NOMO-1 treated with dmso at 0.1 percent for 144 hours (cell line): ENCODE data around the gene DCAF4L1.

Experiments
- DNase-seq: peaks from one replicate; lab custom pipeline; 2025; ENCODE audit not compliant: unreplicated experiment; lab: John Stamatoyannopoulos, UW

DCAF4L1 gene

DNA sequence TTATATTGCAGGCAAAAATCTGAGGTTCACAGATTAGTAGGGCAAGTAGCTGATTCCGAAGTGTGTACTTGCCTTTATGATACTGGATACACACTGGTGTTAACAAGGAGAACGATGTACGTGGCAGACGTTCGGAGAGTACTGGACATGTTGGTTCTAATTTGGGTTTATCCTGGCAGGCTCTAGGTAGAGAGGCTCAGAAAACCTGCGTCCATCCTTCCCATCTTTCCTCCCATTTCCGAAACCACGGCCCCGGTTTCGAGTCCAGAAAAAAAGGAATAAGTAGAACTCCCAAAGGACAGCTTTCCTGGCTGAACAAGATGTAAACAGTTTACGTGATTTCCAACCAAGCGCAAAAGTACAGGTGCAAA, 8.4 kb downstream of the DCAF4L1 start:
- DNase-seq = no peak

DNA sequence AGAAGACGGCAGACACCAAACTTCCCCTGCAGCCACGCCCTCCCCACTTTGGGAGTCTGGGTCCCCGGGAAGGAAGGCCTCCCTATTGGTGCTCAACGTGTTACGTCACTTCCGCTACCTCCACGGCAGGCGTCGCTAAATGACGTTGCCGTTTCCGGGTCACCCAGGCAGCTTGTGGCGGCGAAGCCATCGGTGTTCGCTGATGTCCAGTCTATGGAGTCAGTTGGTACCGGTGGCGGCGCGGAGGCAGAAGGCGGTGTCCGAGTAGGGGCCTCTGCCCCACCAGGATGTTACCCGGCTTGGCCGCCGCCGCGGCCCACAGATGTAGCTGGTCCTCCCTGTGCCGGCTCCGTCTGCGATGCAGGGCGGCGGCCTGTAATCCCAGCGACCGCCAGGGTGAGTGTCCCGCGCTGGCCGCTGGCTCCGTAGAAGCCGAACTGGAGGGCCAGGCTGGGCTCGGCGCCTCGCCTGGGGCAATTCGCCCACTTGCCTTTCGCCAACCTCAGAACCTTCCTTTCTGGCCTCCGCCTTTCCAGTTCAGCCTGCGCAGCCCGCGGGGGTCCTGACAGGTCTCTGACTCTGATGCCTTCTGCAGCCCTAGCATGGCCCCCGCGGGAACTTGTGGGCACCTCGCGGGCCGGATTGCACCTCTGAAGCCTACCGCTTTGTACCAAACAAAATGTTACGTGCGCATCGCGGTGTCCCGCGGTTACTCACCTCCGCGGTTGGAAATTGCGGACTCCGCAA, 9.0 kb downstream of the DCAF4L1 start, which contains the start of gene SLC30A9:
Gene SLC30A9, plus strand, starts transcription at position 166 of the 747 bp plus-strand sequence. Its CDS starts 122 bp downstream, at position 288.
- peak; percentile 85 for DNase-seq

DNA sequence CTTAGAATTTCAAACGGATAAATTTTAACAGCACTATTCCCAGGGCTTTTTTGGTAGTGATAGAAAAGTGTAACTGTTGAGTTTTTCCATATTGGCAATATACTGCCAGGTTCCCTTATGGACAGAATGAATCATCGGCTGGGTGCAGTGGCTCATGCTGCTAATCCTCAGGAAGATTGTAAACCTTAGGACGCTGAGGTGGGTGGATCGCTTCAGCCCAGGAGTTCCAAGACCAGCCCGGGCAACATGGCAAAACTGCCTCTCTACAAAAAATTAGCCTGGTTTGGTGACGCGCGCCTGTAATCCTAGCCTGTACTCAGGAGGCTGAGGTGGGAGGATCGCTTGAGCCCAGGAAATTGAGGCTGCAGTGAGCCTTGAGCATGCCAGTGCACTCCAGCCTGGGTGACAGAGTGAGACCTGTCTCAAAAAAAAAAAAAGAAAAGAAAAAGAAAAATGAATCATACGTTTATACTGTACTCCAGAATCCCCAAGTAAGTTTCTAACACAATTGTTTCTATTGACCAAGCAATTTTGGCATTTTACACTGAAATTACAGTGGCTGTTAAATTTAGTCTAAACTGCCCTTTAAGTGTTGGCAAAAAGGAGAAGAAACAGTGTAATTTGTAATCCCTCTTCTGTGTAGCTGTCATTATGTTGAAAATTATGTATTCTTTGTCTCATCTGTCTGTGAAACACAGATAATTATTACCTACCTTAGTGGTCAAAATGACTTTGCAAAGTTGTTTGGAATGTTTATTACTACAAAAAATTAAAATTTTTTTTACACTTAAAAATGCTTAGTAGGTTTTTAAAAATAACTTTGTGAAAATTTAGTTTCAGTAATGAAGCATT, 10.6 kb downstream of the DCAF4L1 start:
- no peak for DNase-seq

GRCh38 chr4:41992967-41993857, 11.7 kb downstream of the DCAF4L1 start:
- DNase-seq = no peak

GRCh38 chr4:41994461-41994985, 13.0 kb downstream of the DCAF4L1 start:
- DNase-seq = no peak

GRCh38 chr4:41998019-41998418, 16.5 kb downstream of the DCAF4L1 start:
- DNase-seq = no peak

- no peak for DNase-seq
These were observed 17.8 kb downstream of the DCAF4L1 start for GRCh38 chr4:41999321-41999720.

DNA sequence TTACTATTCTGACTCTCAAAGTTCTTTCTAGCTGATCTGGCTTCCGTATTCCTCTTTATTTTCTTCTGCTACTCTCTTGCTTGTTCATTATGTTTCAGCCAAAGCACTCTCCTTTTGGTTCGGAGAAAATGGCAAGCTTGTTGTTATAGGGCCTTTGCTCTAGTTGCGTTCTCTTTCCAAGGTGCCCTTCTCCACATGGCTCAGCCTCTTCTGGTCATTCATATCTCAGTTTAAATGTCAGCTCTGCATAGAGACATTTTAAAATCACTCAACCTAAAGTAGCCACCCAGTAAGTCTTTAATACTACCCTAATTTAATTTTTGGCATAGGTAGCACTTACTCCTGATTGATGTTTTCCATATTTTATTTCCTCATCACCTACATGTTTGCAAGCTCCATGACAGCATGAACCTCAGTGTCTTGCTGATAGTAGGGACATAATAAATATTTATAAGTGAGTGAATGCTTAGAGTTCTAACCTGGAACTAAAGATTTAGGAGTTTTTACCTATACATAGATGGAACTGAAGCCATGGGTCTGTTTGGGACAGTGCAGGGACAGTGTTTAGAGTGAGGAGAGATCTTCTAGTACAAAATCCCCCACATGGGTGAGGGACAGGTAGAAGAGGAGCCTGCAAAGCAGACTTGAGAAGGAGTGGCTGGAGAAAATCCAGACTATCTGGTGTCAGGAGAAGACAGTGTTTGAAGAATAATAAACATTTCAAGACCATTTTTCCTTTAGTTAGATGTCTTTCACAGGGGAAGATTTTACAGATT, 26.6 kb downstream of the DCAF4L1 start:
- no peak for DNase-seq

GRCh38 chr4:42015438-42015837, 33.9 kb downstream of the DCAF4L1 start:
- no peak for DNase-seq

GRCh38 chr4:42018451-42018850, 36.9 kb downstream of the DCAF4L1 start:
- DNase-seq = no peak
